Measurements from ENCODE around the gene MYL7.

- TF ChIP-seq POLR2A (IDR thresholded peaks at IDR 0.05; ENCODE audit: low read length) (no peak), JUN (IDR thresholded peaks at IDR 0.05) (no peak), REST (IDR thresholded peaks at IDR 0.05) (no peak), EP300 (IDR thresholded peaks at IDR 0.05) (no peak), MAFK (IDR thresholded peaks at IDR 0.05; ENCODE audit: partially characterized antibody) (no peak), RFX5 (IDR thresholded peaks at IDR 0.05) (no peak), CHD2 (IDR thresholded peaks at IDR 0.05; ENCODE audit: low read length, partially characterized antibody) (no peak), CEBPB (IDR thresholded peaks at IDR 0.05) (no peak)
- TF ChIP-seq, protein P1, sequence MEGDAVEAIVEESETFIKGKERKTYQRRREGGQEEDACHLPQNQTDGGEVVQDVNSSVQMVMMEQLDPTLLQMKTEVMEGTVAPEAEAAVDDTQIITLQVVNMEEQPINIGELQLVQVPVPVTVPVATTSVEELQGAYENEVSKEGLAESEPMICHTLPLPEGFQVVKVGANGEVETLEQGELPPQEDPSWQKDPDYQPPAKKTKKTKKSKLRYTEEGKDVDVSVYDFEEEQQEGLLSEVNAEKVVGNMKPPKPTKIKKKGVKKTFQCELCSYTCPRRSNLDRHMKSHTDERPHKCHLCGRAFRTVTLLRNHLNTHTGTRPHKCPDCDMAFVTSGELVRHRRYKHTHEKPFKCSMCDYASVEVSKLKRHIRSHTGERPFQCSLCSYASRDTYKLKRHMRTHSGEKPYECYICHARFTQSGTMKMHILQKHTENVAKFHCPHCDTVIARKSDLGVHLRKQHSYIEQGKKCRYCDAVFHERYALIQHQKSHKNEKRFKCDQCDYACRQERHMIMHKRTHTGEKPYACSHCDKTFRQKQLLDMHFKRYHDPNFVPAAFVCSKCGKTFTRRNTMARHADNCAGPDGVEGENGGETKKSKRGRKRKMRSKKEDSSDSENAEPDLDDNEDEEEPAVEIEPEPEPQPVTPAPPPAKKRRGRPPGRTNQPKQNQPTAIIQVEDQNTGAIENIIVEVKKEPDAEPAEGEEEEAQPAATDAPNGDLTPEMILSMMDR (IDR thresholded peaks at IDR 0.05), result no peak
Observed at GRCh38 chr7:44103566-44103922, 37.6 kb downstream of the MYL7 start.
